ENCODE results near the gene ABL2.

The ABL2 gene

GRCh38 chr1:179107706-179108629 lies 121.5 kb downstream of the ABL2 start:
- H2AFZ ChIP-seq, result no peak overlapping the region
- no peaks in the 10 kb centered on the region for H3K27me3 ChIP-seq (ENCODE audit: control insufficient read depth, insufficient read depth, low read length)
- no peaks in the 10 kb centered on the region for H3K4me1 ChIP-seq
- no peak overlapping the region for H3K4me2 ChIP-seq (ENCODE audit: low read length)
- H3K4me3 ChIP-seq (ENCODE audit: low read depth, low read length), result no peak overlapping the region
- H3K9ac ChIP-seq, result no peak overlapping the region
- TF ChIP-seq CTCF (IDR thresholded peaks at IDR 0.05), result no peak
- no peak overlapping the region for H3K27ac ChIP-seq
- H3K9me3 ChIP-seq (ENCODE audit: control insufficient read depth, low read length), result no peaks in the 10 kb centered on the region
- H3K79me2 ChIP-seq, result no peaks in the 10 kb centered on the region
- H3K36me3 ChIP-seq (ENCODE audit: control insufficient read depth, insufficient read depth, low read length), result no peaks in the 10 kb centered on the region

- Histone ChIP-seq H3K4me1 (no peaks in the 10 kb centered on the region), H3K4me2 (ENCODE audit: low read length) (no peak overlapping the region), H3K36me3 (ENCODE audit: control insufficient read depth, insufficient read depth, low read length) (no peaks in the 10 kb centered on the region), H3K79me2 (no peaks in the 10 kb centered on the region), H3K4me3 (ENCODE audit: low read depth, low read length) (no peak overlapping the region), H3K9ac (no peak overlapping the region), H3K9me3 (ENCODE audit: control insufficient read depth, low read length) (no peaks in the 10 kb centered on the region), H2AFZ (no peak overlapping the region), H3K27me3 (ENCODE audit: control insufficient read depth, insufficient read depth, low read length) (no peaks in the 10 kb centered on the region), H3K27ac (no peak overlapping the region)
- no peak for TF ChIP-seq CTCF (IDR thresholded peaks at IDR 0.05)
Measured at GRCh38 chr1:179105393-179105792, 124.1 kb downstream of the ABL2 start.

- no peak overlapping the region for H3K27ac ChIP-seq
- H2AFZ ChIP-seq, result no peak overlapping the region
- no peaks in the 10 kb centered on the region for H3K27me3 ChIP-seq (ENCODE audit: control insufficient read depth, insufficient read depth, low read length)
- no peak for TF ChIP-seq CTCF (IDR thresholded peaks at IDR 0.05)
- H3K4me2 ChIP-seq (ENCODE audit: low read length), result no peak overlapping the region
- H3K36me3 ChIP-seq (ENCODE audit: control insufficient read depth, insufficient read depth, low read length), result no peaks in the 10 kb centered on the region
- no peak overlapping the region for H3K9ac ChIP-seq
- no peaks in the 10 kb centered on the region for H3K9me3 ChIP-seq (ENCODE audit: control insufficient read depth, low read length)
- H3K4me3 ChIP-seq (ENCODE audit: low read depth, low read length), result no peak overlapping the region
- no peaks in the 10 kb centered on the region for H3K79me2 ChIP-seq
- no peaks in the 10 kb centered on the region for H3K4me1 ChIP-seq
Measured at GRCh38 chr1:179104611-179105250, 124.7 kb downstream of the ABL2 start.

- H3K4me1 ChIP-seq, result no peaks in the 10 kb centered on the region
- H3K4me2 ChIP-seq (ENCODE audit: low read length), result no peak overlapping the region
- TF ChIP-seq CTCF (IDR thresholded peaks at IDR 0.05), result no peak
- no peaks in the 10 kb centered on the region for H3K36me3 ChIP-seq (ENCODE audit: control insufficient read depth, insufficient read depth, low read length)
- no peak overlapping the region for H3K4me3 ChIP-seq (ENCODE audit: low read depth, low read length)
- no peak overlapping the region for H3K9ac ChIP-seq
- no peak overlapping the region for H3K27ac ChIP-seq
- H2AFZ ChIP-seq, result no peak overlapping the region
- no peaks in the 10 kb centered on the region for H3K79me2 ChIP-seq
- H3K27me3 ChIP-seq (ENCODE audit: control insufficient read depth, insufficient read depth, low read length), result no peaks in the 10 kb centered on the region
- no peaks in the 10 kb centered on the region for H3K9me3 ChIP-seq (ENCODE audit: control insufficient read depth, low read length)
Measured at GRCh38 chr1:179103999-179104398, 125.5 kb downstream of the ABL2 start.

Measured in parathyroid adenoma (tissue), 2 donors.